GM13976 (cell line): ENCODE measurements around the gene NEK10.
"Not testable (repeated sequence)": the region's sequence is repeated elsewhere in the genome, so short reads cannot be mapped to it uniquely, and the experiment has no call there.

Experiments
- DNase-seq: peaks from one replicate; pipeline ENCODE4 v3.0.0; 2012; ENCODE audit warnings: low spot score
- CTCF ChIP-seq: IDR thresholded peaks from 2 replicates; pipeline ENCODE4 v1.5.1; 2012; ENCODE audit warnings: borderline replicate concordance, mild to moderate bottlenecking; ENCODE audit not compliant: insufficient read depth; ENCODE audit errors: extremely low read depth, missing control alignments, control extremely low read depth
- in situ Hi-C: fragments of 300-500 bp; cut with MboI; formaldehyde crosslinking; loops from one replicate; pipeline ENCODE4 v1.12.0; 2022; ENCODE audit warnings: low sequenced_read_pairs, mixed read lengths, inconsistent platforms; ENCODE audit not compliant: unreplicated experiment

NEK10 gene

GRCh38 chr3:27302891-27303290 lies 66.3 kb downstream of the NEK10 start:
- in situ Hi-C loops, result loop anchor here (10.0 to 25.0 kb wide), 2 partner anchors 372 to 1034 kb away; partner anchors contain the start of genes AZI2 and ZCWPW2
- DNase-seq, result no peak
- no peak for TF ChIP-seq CTCF

DNA sequence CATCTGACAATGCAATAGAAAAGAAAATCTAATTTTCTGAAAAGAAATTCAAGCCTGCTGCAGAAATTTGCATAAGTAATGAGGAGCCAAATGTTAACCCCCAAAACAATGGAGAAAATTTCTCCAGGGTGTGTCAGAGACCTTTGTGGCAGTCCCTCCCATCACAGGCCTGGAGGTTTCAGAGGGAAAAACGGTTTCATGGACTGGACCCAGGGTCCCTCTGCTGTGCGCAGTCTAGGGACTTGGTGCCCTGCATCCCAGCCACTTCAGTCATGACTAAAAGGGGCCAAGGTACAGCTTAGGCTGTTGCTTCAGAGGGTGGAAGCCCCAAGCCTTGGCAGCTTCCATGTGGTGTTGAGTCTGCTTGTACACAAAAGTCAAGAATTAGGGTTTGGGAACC lies 70.2 kb downstream of the NEK10 start:
- in situ Hi-C loops, DNase-seq: not testable (repeated sequence)

GRCh38 chr3:27293939-27294338 lies 75.2 kb downstream of the NEK10 start:
- in situ Hi-C loops, result no loop called here
- no peak for DNase-seq
- TF ChIP-seq CTCF, result no peak

- TF ChIP-seq CTCF, result no peak
- DNase-seq, result no peak
- in situ Hi-C loops, result no loop called here
These were observed 78.4 kb downstream of the NEK10 start for GRCh38 chr3:27290760-27291159.

- in situ Hi-C loops, result no loop called here
- no peak for DNase-seq
- no peak for TF ChIP-seq CTCF
These were observed 79.3 kb downstream of the NEK10 start for GRCh38 chr3:27289769-27290413.

DNA sequence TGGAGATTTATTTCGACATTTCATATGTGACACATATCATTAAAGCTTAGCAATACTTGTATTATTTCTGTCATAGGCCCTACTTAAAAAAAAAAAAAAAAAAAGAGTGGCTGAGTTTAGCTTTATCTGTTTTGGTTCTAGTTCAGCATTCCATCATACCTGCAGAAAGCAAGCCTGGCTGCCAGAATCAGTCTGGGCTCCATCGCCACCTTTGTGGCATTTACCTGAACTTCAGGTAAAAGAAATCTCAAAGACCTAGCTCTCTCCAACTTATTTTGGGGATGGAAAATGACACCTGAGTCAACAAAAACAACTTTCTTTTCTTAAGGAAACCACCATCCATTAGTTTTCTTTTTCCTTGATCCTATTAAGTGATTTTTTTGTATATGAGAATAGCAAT lies 82.1 kb downstream of the NEK10 start:
- DNase-seq, result no peak
- in situ Hi-C loops, result no loop called here
- TF ChIP-seq CTCF, result no peak

GRCh38 chr3:27286467-27286866 lies 82.7 kb downstream of the NEK10 start:
- in situ Hi-C loops, DNase-seq: not testable (repeated sequence)

DNA sequence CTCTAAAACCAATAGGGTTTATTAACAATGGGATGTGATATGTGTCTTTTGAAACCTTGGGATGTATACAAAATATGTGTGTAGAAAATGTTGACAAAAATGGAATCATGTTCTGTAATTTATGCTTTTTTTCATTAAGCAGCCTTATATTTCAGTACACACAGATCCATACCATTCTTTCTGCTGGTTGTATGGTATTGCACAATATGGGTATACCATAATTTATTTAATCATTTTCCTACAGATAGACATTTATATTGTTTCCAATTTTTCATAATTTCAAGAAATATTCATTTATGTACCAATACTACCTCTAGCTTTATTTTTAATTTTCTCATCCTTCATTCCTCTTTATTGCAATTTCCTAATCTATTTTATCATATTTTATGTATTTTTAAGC lies 83.5 kb downstream of the NEK10 start:
- TF ChIP-seq CTCF, result no peak
- no peak for DNase-seq
- in situ Hi-C loops, result no loop called here
